ENCODE measurements around the gene GRIFIN. TPM values are rescaled to one million over a fixed set of nuclear protein-coding genes. Genes with fewer than 3 reads are reported as not detected.
"Not testable (repeated sequence)": the region's sequence is repeated elsewhere in the genome, so short reads cannot be mapped to it uniquely, and the experiment has no call there.

Gene GRIFIN
- total RNA-seq, 6 donors from 2014 or later = not detected

DNA sequence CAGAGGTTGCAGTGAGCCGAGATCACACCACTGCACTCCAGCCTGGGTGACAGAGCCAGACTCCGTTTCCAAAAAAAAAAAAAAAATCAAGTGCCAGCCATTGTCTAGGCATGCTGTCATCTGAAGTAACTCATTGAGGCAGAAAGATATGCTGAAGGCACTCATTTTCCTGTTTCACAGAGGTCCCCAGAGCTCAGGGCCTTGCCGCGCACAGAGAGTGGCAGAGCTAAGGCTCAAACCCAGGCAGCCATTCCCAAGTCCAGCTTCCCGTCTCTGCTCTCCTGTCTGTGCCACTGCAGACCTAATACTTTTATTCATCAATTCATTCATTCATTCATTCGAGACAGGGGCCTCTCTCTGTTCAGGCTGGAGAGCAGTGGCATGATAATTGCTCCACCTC, 3.5 kb downstream of the GRIFIN start:
- Histone ChIP-seq H3K9me3 (no peaks in the 10 kb centered on the region), H3K27me3 (no peaks in the 10 kb centered on the region), H3K36me3 (no peaks in the 10 kb centered on the region), H3K27ac (no peak overlapping the region), H3K4me1 (peaks cover 13 to 24% (median 16%) of the 10 kb centered on the region in 4 donors), H3K4me3 (no peak overlapping the region)
- whole genome bisulfite sequencing, 2 donors = 82 to 89% methylated on average over 6 of the region's 6 CpGs
- no peak for DNase-seq
- no peak for ATAC-seq (ENCODE audit: low FRiP score in 2 of 2)
- TF ChIP-seq EP300 (IDR thresholded peaks at IDR 0.05) (no peak), POLR2AphosphoS5 (IDR thresholded peaks at IDR 0.05) (no peak)

DNA sequence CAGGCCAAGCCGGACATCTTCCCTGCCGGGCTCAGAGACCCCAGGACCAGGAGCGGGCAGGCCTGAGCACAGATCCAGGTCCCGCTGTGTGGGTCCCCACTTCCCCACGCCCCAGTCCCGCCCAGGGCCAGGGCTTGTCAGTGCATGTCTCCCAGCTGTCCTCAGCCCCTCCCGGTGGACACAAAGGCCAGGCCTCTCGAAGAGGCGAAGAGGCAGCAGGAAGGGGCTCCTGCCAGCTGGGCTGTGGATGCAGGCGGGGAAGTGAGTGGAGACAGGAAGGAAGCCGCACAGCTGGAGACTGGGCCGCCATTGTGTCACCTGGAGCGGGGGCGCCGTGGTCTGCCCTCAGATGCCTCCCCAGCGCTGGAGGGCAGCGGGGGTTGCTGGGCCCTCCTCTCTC, 4.8 kb downstream of the GRIFIN start:
- no peaks in the 10 kb centered on the region for H3K9me3 ChIP-seq
- WGBS, 2 donors = 28 to 40% methylated on average over 1 to 16 of the region's 17 CpGs
- no peaks in the 10 kb centered on the region for H3K27me3 ChIP-seq
- ATAC-seq (ENCODE audit: low FRiP score in 2 of 2) (peak in 1 of 2 donors; percentile 12), DNase-seq (peak in 1 of 2 donors; percentile 72)
- H3K36me3 ChIP-seq = no peaks in the 10 kb centered on the region
- peaks cover 7 to 15% (median 11%) of the 10 kb centered on the region in 4 donors for H3K4me1 ChIP-seq
- no peak overlapping the region for H3K27ac ChIP-seq
- TF ChIP-seq EP300 (IDR thresholded peaks at IDR 0.05) (no peak), POLR2AphosphoS5 (IDR thresholded peaks at IDR 0.05) (peak in 1 of 2 donors; percentile 7)
- TF ChIP-seq, protein P1, sequence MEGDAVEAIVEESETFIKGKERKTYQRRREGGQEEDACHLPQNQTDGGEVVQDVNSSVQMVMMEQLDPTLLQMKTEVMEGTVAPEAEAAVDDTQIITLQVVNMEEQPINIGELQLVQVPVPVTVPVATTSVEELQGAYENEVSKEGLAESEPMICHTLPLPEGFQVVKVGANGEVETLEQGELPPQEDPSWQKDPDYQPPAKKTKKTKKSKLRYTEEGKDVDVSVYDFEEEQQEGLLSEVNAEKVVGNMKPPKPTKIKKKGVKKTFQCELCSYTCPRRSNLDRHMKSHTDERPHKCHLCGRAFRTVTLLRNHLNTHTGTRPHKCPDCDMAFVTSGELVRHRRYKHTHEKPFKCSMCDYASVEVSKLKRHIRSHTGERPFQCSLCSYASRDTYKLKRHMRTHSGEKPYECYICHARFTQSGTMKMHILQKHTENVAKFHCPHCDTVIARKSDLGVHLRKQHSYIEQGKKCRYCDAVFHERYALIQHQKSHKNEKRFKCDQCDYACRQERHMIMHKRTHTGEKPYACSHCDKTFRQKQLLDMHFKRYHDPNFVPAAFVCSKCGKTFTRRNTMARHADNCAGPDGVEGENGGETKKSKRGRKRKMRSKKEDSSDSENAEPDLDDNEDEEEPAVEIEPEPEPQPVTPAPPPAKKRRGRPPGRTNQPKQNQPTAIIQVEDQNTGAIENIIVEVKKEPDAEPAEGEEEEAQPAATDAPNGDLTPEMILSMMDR (IDR thresholded peaks at IDR 0.05) = no peak
- H3K4me3 ChIP-seq = no peak overlapping the region

DNA sequence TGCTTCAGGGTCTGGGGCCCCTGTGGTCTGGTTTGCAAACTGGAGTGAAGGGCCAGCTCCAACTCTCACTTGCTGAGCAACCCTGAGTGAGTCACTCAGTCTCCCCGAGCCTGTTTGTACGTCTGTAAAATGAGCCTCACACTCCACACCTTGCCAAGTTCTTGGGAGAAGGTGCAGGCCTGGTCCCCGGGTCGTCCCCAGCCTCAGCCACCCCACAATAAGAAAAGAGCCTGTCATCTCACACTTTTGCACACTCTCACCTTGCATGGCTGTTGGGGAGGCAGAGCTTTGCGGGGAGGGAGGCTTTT, 5.2 kb downstream of the GRIFIN start:
- DNase-seq = no peak
- 27 to 52% methylated on average over 4 to 5 of the region's 5 CpGs for WGBS, 2 donors
- Histone ChIP-seq H3K27ac (no peak overlapping the region), H3K27me3 (no peaks in the 10 kb centered on the region), H3K9me3 (no peaks in the 10 kb centered on the region), H3K4me3 (no peak overlapping the region), H3K4me1 (peaks cover 7 to 15% (median 11%) of the 10 kb centered on the region in 4 donors), H3K36me3 (no peaks in the 10 kb centered on the region)
- TF ChIP-seq POLR2A (IDR thresholded peaks at IDR 0.05) = no peak
- no peak for TF ChIP-seq EP300 (IDR thresholded peaks at IDR 0.05)
- TF ChIP-seq POLR2AphosphoS5 (IDR thresholded peaks at IDR 0.05) = no peak
- TF ChIP-seq, protein P1 (IDR thresholded peaks at IDR 0.05) = no peak
- ATAC-seq (ENCODE audit: low FRiP score in 2 of 2) = no peak

DNA sequence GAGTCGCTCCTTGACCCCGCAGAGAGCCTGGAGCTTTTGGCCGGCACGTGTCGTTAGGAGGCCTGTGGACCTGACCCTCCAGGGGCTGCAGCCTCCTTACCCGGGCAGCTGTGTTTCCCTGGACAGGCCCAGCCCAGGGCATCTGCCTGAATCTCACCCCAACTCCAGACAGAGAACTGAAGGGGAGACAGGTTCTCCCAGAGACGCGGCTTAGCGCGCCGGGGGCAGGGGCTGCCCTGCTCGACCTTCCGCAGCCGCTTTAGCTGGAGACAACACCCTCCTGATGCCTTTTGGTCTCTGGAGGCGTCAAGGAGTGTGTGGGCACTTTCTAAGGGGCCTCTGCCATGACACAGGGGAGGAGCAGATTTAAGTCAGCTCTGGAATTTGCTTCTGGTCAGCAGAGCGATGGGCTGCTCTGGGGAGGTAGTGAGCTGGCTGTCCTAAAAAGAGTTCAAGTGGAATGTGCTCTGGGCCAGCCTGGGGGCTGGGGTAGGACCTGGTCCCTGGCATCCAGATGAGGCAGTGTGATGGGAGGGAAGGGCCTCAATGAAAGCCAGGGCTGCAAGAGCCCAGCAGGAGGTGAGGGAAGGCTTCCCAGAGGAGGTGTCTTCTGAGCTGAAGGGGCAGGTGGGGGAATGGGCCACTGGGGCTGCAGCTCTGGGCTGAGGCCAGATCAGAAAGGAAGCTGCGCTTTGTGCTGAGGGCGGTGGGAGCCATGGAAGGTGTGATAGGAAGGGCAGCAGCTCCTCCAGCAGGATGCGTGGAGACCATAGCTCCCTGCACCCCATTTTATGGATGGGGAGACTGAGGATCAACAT, 5.8 kb downstream of the GRIFIN start:
- Histone ChIP-seq H3K36me3 (no peaks in the 10 kb centered on the region), H3K4me3 (no peak overlapping the region), H3K4me1 (peaks cover 7 to 15% (median 11%) of the 10 kb centered on the region in 4 donors), H3K9me3 (no peaks in the 10 kb centered on the region), H3K27me3 (no peaks in the 10 kb centered on the region), H3K27ac (no peak overlapping the region)
- TF ChIP-seq POLR2A (IDR thresholded peaks at IDR 0.05) (no peak), EP300 (IDR thresholded peaks at IDR 0.05) (no peak)
- TF ChIP-seq, protein P1 (IDR thresholded peaks at IDR 0.05) = no peak
- ATAC-seq (ENCODE audit: low FRiP score in 2 of 2) (no peak), DNase-seq (peak in 1 of 2 donors; percentile 61)
- 89% methylated on average over 8 to 19 of the region's 19 CpGs for WGBS, 2 donors

DNA sequence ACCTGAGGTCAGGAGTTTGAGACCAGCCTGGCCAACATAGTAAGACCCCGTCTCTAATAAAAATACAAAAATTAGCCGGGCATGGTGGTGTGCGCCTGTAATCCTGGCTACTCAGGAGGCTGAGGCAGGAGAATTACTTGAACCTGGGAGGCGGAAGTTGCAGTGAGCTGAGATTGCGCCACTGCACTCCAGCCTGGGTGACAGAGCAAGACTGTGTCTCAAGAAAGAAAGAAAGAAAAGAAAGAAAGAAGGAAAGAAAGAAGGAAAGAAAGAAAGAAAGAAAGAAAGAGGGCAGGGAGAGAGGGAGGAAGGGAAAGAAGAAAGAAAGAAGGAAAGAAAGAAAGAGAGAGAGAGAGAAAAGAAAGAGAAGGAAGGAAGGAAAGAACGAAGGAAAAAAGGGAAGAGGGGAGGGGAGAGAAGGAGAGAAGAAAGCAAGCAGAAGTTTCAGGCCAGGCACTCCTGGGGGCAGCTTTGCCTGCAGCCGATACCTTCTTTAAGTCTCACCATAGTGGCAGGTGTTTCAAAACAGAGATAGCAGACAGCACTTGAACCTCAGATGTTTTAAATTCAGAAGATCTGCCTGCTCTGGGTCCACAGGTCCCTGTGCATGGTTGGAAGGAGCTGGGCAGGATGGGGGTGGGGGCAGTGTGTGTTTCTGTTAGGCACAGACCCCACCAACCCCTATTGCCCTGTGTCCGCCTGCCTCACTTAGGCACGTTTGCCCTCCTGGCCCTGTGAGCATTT, 6.6 kb downstream of the GRIFIN start:
- H3K27me3 ChIP-seq; H3K36me3 ChIP-seq; H3K4me3 ChIP-seq; ATAC-seq (ENCODE audit: low FRiP score in 2 of 2); H3K9me3 ChIP-seq; DNase-seq; H3K27ac ChIP-seq: not testable (repeated sequence)
- WGBS, 2 donors = 75 to 78% methylated on average over 7 to 9 of the region's 9 CpGs
- H3K4me1 ChIP-seq = peaks cover 7 to 15% (median 11%) of the 10 kb centered on the region in 4 donors
